ENCODE results near the gene TEX26. TPM values are rescaled to one million over a fixed set of nuclear protein-coding genes. Genes with fewer than 3 reads are reported as not detected.

Gene TEX26
- total and polyA plus RNA-seq, 10 of the 15 experiments (the other 5 are each of a cell fraction or from before 2014, with no cell fraction given) = not detected

GRCh38 chr13:30933354-30933670, 856 bp downstream of the TEX26 start (continued):
- TF ChIP-seq, protein P1, sequence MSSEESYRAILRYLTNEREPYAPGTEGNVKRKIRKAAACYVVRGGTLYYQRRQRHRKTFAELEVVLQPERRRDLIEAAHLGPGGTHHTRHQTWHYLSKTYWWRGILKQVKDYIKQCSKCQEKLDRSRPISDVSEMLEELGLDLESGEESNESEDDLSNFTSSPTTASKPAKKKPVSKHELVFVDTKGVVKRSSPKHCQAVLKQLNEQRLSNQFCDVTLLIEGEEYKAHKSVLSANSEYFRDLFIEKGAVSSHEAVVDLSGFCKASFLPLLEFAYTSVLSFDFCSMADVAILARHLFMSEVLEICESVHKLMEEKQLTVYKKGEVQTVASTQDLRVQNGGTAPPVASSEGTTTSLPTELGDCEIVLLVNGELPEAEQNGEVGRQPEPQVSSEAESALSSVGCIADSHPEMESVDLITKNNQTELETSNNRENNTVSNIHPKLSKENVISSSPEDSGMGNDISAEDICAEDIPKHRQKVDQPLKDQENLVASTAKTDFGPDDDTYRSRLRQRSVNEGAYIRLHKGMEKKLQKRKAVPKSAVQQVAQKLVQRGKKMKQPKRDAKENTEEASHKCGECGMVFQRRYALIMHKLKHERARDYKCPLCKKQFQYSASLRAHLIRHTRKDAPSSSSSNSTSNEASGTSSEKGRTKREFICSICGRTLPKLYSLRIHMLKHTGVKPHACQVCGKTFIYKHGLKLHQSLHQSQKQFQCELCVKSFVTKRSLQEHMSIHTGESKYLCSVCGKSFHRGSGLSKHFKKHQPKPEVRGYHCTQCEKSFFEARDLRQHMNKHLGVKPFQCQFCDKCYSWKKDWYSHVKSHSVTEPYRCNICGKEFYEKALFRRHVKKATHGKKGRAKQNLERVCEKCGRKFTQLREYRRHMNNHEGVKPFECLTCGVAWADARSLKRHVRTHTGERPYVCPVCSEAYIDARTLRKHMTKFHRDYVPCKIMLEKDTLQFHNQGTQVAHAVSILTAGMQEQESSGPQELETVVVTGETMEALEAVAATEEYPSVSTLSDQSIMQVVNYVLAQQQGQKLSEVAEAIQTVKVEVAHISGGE (CRISPR knock-in tag; IDR thresholded peaks at IDR 0.05) = no peak
- TF ChIP-seq KAT2A (conservative IDR thresholded peaks at IDR 0.05; ENCODE audit: control insufficient read depth, low read depth, low read length) (no peak), HDAC2 (IDR thresholded peaks at IDR 0.05) (no peak), LARP7 (IDR thresholded peaks at IDR 0.05) (no peak)

GRCh38 chr13:30934381-30934780, 1.9 kb downstream of the TEX26 start:
- no peaks in the 10 kb centered on the region for H3K36me3 ChIP-seq (ENCODE audit: control insufficient read depth in 2 of 2, insufficient read depth in 2 of 2, low read length in 1 of 2)
- in situ Hi-C loops (cut with MboI) = no loop called here
- no peak for DNase-seq (ENCODE audit: low read depth, low spot score)
- no peak for TF ChIP-seq PAX8 (IDR thresholded peaks at IDR 0.05)
- no peak for TF ChIP-seq SP1 (IDR thresholded peaks at IDR 0.05; ENCODE audit: low read depth, low read length)
- no peak for TF ChIP-seq BCL11A (IDR thresholded peaks at IDR 0.05; ENCODE audit: low read depth, low read length)
- TF ChIP-seq SIX5 (IDR thresholded peaks at IDR 0.05; ENCODE audit: low read depth, low read length, severe bottlenecking) = no peak
- TF ChIP-seq JUND (IDR thresholded peaks at IDR 0.05; ENCODE audit: low read depth, low read length) = no peak
- TF ChIP-seq SUZ12 (IDR thresholded peaks at IDR 0.05; ENCODE audit: unreplicated experiment) = no peak
- TF ChIP-seq CHD1 (IDR thresholded peaks at IDR 0.05; ENCODE audit: low read depth, low read length) = no peak
- TF ChIP-seq, protein P2, sequence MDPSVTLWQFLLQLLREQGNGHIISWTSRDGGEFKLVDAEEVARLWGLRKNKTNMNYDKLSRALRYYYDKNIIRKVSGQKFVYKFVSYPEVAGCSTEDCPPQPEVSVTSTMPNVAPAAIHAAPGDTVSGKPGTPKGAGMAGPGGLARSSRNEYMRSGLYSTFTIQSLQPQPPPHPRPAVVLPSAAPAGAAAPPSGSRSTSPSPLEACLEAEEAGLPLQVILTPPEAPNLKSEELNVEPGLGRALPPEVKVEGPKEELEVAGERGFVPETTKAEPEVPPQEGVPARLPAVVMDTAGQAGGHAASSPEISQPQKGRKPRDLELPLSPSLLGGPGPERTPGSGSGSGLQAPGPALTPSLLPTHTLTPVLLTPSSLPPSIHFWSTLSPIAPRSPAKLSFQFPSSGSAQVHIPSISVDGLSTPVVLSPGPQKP (IDR thresholded peaks at IDR 0.05; ENCODE audit: low read depth, low read length) = no peak
- TF ChIP-seq YBX1 (IDR thresholded peaks at IDR 0.05) = no peak
- TF ChIP-seq IRF4 (IDR thresholded peaks at IDR 0.05; ENCODE audit: low read depth, low read length) = no peak
- TF ChIP-seq KDM1A (IDR thresholded peaks at IDR 0.05; ENCODE audit: borderline replicate concordance) = no peak
- TF ChIP-seq ZBED1 (IDR thresholded peaks at IDR 0.05; ENCODE audit: borderline replicate concordance) = no peak
- no peak for TF ChIP-seq NBN (IDR thresholded peaks at IDR 0.05)
- no peak for TF ChIP-seq RELA (IDR thresholded peaks at IDR 0.05; ENCODE audit: borderline replicate concordance, partially characterized antibody)
- no peak for TF ChIP-seq JUNB (IDR thresholded peaks at IDR 0.05)
- no peak for TF ChIP-seq MLLT1 (IDR thresholded peaks at IDR 0.05)
- no peak for TF ChIP-seq SREBF2 (IDR thresholded peaks at IDR 0.05; ENCODE audit: low read length)
- no peak for TF ChIP-seq NR2C1 (IDR thresholded peaks at IDR 0.05)
- no peak for TF ChIP-seq FOS (IDR thresholded peaks at IDR 0.05; ENCODE audit: borderline replicate concordance, extremely low read depth, insufficient read length)

More at GRCh38 chr13:30934381-30934780, 1.9 kb downstream of the TEX26 start:
- intact Hi-C loops (cut with micrococcal nuclease; ENCODE audit: unreplicated experiment) = no loop called here
- Histone ChIP-seq H3K79me2 (ENCODE audit: control insufficient read depth, insufficient read depth, low read length) (no peaks in the 10 kb centered on the region), H3K4me3 (no peak overlapping the region), H3K4me2 (ENCODE audit: control insufficient read depth, insufficient read depth) (no peak overlapping the region), H2AFZ (ENCODE audit: control insufficient read depth, low read depth, low read length) (no peak overlapping the region), H4K20me1 (ENCODE audit: control insufficient read depth, insufficient read depth) (no peaks in the 10 kb centered on the region), H3K4me1 (ENCODE audit: control insufficient read depth, insufficient read depth, low read length) (no peaks in the 10 kb centered on the region), H3K9ac (ENCODE audit: control insufficient read depth, insufficient read depth, low read length) (no peak overlapping the region), H3K9me3 (replicated peaks; ENCODE audit: control insufficient read depth, insufficient read depth, low read length) (no peaks in the 10 kb centered on the region; the same call in 2 of the 3 replicates), H3K27ac (ENCODE audit: control insufficient read depth, insufficient read depth) (no peak overlapping the region), H3K27me3 (replicated peaks in 1 of 2; ENCODE audit: control insufficient read depth in 2 of 2, insufficient read depth in 2 of 2, low read length in 1 of 2) (peaks cover 2 to 3% of the 10 kb centered on the region in 2 experiments; a peak in 1 of 4 replicates)
- RAD21 ChIA-PET (ENCODE audit: unreplicated experiment) = no interaction called here
- BruUV-seq (replicated peaks) = no TSS peak
- ATAC-seq (no peak), FAIRE-seq (no peak)
- CTCF ChIA-PET = no interaction called here
- SMC1A ChIA-PET (ENCODE audit: uncharacterized antibody, unreplicated experiment) = no interaction called here
- POLR2A ChIA-PET = no interaction called here
- 32% methylated on average over 6 of the region's 6 CpGs for WGBS (ENCODE audit: insufficient coverage, insufficient replicate concordance, low lambda C conversion rate, missing lambda C conversion rate)

All from GM12878 (cell line).